Mammary epithelial cell (primary cell): ENCODE measurements around the gene PLET1.

Source experiments
- EZH2 ChIP-seq: IDR thresholded peaks from 2 replicates; pipeline ENCODE4 v1.6.1; 2012; ENCODE audit warnings: low read length, inconsistent platforms, borderline replicate concordance
- TF ChIP-seq, protein P1 (sequence below), 2 donors: IDR thresholded peaks in 1 of 2; conservative IDR thresholded peaks in 1 of 2; 2 replicates each; pipeline ENCODE4 v1.5.1; 2011 to 2012; ENCODE audit warnings: inconsistent platforms in 2 of 2, low read length in 2 of 2, mild to moderate bottlenecking in 2 of 2, control low read depth in 1 of 2, low read depth in 1 of 2; ENCODE audit not compliant: insufficient read depth in 1 of 2; ENCODE audit errors: extremely low read depth in 1 of 2

DNA sequence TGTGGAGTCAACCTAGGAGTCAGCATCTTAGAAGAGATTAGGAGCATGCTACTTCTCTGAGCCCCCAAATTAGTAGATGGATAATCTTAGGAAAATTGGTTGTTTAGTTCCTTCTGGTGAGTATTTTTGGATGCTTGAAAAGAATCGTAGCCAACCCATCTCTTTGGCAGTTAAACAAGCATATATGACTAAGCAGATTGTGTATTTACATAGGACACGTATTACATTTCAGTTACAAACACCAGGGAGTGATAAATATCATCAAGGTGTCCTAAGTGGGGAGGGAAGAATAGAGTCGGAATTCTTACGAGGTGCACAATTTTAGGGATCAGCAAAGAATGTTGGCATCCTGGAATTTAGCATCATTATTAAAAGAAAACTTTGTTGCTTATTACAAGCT lies 13.5 kb downstream of the PLET1 start:
- TF ChIP-seq, protein P1, sequence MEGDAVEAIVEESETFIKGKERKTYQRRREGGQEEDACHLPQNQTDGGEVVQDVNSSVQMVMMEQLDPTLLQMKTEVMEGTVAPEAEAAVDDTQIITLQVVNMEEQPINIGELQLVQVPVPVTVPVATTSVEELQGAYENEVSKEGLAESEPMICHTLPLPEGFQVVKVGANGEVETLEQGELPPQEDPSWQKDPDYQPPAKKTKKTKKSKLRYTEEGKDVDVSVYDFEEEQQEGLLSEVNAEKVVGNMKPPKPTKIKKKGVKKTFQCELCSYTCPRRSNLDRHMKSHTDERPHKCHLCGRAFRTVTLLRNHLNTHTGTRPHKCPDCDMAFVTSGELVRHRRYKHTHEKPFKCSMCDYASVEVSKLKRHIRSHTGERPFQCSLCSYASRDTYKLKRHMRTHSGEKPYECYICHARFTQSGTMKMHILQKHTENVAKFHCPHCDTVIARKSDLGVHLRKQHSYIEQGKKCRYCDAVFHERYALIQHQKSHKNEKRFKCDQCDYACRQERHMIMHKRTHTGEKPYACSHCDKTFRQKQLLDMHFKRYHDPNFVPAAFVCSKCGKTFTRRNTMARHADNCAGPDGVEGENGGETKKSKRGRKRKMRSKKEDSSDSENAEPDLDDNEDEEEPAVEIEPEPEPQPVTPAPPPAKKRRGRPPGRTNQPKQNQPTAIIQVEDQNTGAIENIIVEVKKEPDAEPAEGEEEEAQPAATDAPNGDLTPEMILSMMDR (conservative IDR thresholded peaks at IDR 0.05 in 1 of 2, IDR thresholded peaks at IDR 0.05 in 1 of 2; ENCODE audit: extremely low read depth in 1 of 2, insufficient read depth in 1 of 2, low read depth in 1 of 2, low read length in 2 of 2) = no peak
- TF ChIP-seq EZH2 = no peak
